GM21786 (cell line): Measurements from ENCODE around the gene PBX3.

Source experiments
- ATAC-seq: cut with Tn5 transposase; IDR thresholded peaks from one replicate; pipeline ENCODE4 v1.9.1; 2021; ENCODE audit not compliant: unreplicated experiment

The PBX3 gene

DNA sequence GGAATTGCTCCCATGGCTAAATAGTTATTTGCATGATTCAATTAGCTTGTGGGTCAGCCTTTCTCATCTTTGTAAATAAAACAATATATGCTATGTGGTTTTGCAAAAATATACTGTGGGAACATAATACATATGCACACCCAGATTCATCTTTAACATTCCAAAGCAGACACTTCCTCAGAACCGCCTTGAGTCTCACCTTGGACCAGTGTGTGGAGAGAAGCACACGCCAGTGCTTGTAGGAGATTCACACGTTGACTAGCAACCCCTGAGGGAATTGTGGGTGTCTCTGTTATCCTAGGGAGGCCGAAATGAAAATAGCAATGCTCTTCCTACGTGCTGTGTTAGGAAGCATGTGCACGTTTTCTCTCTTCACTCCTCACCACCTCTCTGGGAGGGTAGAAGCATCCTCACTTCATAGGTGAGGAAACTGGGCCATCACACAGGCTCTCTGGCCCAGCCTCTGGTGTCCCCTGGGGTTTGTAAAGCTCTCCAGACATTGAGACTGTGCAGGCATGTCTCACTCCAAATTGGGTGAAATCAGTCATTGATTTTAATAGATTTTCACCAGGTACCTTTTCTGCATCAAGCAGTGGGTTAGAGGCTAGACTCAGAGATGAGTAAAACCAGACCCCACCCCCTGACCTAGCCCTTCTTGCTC is 221.7 kb downstream of the PBX3 start:
- no peak for ATAC-seq

DNA sequence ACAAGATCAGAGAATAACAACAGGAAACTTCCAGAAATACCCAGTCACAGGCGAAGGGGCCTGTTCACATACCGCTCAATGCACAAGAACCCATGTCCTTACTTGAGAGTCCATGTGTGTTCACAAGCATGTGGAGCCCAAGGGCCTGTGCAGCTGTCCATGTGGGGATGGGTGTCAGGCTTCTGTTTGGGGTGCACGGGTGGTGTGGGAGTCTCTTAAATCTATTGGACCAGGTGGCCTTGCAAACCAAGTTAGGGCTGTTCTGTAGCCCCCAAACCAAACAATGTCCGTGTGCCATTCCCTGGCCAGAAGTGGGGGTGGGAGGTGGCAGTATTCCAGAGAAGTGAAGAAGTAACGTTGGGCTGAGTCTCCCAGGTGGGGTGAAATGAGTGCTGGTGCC is 222.3 kb downstream of the PBX3 start:
- no peak for ATAC-seq

DNA sequence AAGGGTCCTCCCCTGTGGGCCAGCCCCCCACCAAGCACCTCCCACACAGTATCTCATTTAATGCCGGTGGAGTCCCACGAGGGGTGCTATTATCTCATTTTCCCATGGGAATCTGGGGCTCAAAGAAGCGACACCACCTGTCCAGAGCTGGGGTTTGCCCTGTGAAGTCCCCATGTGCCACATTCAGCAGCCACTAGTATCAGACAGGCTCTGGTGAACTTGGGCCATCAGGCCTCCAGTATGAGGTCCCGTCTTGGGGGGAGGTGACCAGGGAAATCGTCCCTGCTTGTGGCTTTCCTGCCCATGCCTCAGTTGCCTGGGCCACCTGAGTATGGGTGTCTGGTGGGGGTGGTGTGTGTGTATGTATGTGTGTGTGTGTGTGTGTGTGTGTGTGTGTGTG is 222.7 kb downstream of the PBX3 start:
- no peak for ATAC-seq

DNA sequence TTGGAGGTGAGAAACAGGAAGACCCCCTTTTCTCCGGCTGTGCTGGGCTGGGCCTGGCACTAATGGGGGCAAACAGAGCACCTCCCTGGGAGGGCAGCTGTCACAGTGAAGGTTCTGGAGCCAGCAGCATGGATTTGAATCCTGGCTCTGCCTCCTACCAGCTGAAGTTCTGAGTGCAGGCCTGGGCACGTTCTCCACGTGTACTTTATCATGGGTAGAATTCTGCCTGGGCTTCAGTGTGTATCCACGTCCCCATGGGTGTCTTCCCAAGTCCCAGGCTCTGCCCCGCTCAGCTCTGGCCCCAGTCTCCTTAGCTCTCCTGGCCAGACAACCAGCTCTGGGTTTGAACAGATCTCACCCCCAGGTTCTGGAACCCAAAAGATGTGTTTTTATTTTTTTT is 223.2 kb downstream of the PBX3 start:
- no peak for ATAC-seq

DNA sequence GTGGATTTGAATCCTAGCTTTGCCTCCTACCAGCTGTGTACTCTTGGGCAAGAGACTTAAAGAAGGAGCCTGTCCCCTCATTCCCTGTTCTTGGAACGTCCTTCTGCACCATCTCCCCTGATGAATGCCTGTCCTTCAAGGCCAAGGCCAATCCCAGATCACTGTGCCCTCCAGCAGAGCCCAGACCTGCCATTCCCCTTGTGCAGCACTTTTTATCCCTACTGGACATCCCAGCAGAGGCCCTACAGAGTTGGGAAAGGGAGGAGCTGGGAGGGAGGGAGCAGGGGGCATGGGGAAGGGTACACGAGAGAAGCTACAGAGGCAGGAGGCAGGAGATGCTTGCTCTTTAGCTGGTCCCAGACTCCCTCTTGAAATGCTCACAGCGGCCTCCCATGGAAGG is 223.9 kb downstream of the PBX3 start:
- no peak for ATAC-seq

DNA sequence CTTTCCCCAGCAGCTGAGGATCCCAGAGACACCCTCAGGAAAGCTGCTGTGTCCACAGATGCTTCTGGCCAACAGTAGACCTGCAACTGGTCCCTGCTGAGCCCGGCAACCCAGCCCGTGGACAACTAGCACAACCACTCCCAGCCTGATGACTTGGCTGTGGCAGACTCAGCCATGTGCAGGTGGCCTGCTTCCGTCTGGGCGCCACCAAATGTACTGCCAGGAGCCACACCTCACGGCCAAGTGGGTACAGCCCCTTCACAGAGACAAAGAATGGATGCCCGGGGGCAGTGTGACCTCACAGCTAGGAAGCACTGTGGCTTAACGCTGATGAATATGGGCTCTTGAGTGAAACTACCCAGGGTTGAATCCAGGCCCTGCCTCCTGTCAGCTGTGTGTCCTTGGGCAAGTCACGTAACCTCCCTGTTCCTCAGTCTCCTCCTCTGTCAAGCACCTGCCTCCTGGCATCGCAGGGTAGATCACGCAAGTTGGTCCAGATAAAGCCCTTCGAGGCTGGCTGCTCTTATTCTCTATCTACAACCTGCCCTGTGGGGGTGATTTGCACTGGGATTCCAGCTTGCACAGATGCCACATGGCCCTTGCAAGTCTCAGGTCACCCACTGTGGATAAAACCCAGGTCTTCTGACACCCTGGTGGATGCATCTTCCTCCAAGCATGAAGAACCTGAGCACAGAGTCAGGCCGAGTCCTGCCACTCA is 225.0 kb downstream of the PBX3 start:
- no peak for ATAC-seq

DNA sequence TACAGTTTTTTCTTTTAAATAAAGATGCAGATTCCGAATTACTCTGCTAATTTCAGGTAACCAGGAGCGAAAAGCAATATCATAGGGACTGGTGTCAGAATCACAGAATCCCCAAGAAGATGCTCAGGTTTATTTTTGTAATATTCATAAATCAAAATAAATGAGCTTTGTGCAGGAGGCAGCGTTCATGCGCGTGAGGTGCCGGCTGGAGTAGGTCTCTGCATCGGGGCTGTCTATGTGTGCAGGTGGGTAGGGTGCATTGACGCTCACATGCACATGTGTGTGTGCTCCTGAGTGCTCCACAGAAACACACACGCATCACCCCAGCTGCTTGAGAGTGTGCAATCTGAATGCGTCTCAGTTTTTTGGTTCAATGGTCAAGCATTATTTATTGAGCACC is 226.4 kb downstream of the PBX3 start:
- ATAC-seq: no peak

DNA sequence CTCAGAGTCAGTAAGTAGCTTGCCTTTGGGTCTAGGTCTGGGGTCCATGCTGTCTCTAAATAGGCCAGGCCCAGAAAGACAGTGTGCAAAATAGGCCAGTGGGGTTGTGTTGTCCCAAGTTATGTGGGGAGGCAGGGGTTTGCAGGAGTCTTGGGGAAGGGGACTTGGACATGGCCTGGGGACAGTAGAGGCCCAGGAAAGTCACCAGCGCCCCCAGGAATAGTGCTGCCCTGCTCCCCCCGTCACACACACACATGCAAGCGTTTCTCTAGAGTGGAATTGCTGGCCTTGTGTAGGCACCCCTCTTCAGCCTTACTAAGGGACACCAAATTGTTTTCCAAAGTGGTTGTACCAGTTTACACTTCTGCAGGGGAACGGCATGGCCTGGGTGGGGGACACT is 227.5 kb downstream of the PBX3 start:
- ATAC-seq: no peak

DNA sequence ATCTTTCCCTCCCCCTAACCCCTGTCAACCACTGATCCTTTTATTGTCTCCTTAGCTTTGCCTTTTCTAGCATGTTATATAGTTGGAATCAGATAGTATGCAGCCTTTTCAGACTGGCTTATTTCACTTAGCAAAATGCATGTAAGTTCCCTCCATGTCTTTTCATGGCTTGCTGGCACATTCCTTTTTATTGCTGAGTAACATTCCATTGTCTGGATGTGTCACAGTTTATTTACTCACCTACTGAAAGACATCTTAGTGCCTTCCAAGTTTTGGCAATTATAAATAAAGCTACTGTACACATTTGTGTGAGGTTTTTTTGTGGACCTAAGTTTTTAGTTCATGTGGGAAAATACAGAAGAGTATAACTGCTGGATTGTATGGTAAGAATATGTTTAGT is 230.1 kb downstream of the PBX3 start:
- ATAC-seq: no peak

DNA sequence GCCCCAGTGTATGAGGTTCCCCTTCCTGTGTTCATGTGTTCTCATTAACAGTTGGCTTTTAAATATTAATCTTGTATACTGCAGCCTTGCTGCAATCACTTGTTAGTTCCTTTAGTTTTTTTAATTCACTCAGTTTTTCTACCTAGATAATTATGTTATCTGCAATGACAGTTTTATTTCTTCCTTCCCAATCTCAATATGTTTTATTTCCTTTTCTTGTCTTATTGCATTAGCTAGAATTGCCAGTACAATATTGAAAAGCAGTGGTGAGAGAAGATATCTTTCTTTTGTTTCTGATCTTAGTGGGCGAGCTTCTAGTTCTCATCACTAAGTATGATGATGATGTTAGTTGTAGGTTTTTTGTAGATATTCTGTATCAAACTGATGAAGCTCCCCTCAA is 232.2 kb downstream of the PBX3 start:
- ATAC-seq: no peak

DNA sequence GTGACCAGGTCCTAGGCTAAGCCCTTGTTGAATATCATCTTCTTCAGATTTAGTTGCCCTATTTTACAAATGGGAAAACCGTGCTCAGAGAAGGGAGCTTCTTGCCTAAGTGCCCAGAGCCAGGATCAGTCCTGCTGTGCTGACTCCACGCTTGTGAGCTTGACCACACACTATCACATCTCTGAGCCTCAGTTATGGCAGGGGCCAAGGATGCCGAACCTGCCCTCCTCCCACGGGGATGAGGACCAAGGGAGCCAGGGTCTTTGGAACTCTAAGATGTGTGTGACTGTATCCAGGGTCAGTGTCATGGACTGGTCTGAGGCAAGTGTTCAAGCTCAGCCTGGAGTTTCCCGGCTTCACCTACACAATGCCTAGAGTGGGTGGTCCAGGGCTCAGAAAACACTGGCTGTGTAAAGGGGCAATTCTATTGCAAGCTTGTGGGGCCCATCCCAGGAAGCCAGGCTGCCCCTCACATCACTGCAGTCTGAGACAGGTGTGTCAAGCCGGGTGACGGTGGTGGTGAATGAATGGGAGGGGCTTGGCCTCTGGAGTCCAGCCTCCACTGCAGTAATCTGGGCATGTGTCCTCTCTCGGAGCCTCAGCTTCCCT is 235.7 kb downstream of the PBX3 start:
- ATAC-seq: no peak

DNA sequence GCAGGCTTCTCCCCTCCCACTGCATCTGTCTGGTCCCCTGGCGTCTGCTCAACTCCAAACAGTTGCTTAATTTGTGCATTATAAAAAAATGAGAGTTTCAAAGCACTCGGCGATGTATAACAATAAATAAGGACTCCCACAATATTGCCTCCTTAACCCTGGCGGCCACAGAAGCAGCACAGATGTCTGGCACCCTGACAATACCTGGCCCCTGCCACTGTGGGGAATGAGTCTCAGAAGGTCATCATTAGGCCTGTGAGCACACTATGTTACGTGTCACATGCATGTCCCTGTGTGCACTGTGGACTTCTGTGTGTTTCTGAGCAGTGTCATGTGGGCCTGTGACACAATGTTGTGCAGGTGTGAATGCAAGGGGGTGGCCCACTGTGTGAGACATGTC is 236.5 kb downstream of the PBX3 start:
- ATAC-seq: no peak

DNA sequence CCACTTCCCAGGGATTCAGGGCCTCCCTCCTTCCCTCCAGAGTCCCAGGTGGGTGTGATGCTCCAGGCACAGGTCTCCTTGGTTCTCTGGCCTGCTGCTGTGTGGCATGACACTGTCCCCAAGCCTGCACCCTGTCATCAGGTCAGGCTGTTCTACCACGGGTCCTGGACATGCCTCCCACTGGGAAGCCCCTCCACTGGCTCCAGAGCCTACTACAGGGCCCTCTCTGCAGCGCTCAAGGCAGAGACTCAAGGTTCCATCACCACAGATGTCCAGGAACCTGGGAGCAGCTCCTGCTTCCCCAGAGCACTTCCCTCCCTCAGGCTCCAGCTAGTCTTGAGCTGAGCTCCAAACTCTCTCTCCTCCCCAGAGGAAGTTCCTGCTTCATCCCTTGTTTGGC is 237.3 kb downstream of the PBX3 start:
- no peak for ATAC-seq

DNA sequence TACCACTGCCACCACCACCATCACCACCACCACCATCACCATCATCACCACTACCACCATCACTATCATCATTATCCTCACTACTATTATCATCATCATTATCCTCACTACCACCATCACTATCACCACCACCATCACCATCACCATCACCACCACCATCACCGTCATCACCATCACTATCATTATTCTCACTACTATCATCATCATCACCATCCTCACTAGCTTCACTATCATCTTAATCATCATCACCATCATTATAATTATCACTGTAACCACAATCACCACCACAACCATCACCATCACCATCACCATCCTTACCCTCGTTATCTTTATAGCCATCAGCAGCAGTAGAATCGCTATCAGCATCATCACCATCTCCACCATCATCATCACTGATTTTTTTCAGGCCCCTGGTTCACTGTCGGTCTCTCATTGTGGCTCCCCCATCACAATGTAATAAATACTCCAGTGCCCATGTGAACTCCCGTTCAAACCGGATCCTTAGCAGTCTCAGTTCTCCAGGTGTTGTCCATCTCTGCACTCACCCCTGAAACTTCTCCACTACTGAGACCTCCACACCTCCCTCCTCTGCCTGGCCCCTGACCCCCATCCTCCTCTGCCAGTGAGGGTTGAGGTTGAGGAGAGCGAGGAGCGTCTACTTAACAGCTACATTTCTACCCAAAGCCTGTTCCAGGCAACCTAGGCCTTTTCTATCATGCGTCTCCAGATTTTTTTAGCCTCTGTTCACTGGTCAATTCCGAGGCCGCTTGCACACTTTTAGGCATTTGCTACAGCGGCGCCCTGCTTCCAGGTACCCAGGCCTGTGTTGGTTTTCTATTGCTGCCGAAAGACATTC is 238.2 kb downstream of the PBX3 start:
- ATAC-seq: no peak

DNA sequence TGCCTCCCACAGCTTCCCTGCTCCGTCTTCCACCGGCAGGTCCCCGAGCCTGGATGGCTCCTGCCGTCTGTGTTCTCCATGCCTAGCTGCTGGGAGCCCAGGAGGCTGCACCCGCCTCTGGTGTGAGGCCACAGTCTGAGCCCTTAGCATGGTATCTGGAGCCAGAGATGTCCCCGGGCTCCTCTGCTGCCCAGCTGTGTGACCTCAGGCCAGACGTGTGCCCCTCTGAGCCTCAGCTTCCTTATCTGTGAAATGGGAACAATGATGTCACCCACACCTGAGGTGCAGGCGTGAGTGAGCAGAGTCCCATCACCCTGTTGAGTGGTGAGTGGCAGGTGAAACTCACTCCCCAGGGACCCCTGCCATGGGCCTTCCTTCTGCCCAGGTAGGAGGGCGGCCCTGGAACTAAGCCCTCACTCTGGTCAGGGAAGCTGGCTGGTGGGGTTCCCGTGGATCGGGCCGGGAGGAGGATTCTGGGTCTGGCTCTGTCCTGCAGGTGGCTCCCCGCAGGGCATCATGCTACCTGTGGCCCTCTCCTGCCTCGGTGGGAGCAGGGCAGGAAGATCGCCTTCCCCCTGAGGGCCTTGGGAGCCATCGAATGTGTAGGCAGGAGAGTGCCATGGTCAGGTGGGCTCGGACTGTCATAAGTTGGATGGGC is 239.0 kb downstream of the PBX3 start:
- ATAC-seq: no peak

DNA sequence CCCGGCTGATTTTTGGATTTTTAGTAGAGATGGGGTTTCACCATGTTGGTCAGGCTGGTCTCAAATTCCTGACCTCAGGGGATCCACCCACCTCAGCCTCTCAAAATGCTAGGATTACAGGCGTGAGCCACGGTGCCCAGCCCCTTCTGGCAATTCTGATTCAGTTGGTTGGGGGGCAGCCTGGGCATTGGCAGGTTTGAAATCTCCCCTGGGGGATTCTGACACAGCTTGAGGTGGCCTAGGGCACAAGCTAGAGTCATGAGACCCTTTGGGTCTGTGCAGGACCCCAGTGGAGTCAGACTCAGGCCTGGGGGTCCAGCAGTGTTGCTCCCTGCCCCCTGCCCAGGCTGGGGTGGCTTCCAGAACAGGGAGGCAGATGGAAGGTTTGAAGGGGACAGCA is 239.8 kb downstream of the PBX3 start:
- no peak for ATAC-seq

DNA sequence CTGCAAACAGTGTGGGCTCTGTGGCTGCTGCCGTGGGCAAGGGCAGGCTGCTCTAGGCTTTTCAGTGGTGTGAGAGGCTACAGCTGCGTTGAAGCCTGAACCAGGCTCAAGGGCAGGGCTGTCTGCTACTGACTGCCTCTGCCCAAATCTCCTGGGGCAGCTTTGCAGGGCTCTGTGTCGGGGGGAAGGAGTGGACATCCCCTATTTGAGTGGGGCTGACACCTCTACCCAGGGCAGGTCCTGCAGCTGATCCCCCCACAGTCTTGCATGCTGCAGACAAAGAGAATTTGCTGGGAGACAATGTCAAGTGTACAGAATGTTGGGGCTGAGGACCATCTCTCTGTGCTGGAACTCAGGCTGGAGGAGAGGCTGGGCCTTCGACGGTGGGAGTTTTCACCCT is 240.2 kb downstream of the PBX3 start:
- no peak for ATAC-seq

DNA sequence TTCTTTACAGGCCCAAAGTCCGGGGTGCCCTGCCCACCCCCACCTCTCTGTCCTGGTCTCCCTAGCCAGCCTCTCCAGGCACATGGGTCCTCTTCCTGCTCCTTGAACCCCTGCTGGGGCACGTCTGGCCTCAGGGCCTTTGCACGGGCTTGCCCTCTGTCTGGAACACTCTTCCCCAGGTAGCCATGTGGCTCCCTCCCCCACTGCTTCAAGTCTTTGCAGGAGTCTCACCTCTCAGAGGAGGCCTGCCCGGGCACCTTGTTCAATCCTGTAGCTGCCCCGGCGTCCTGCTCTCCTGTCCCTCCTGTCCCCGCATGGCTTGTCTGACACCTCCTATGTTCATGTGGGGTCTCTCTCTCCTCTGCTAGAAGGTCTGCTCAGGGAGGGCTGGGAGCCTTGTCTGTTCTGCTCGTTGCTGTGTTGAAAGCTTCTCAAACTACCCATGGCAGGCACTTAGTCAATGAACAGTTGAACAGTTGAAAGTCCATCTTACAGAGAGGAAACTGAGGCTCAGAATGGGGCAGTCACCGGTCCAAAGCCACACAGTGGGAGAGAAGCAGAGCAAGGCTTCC is 241.4 kb downstream of the PBX3 start:
- no peak for ATAC-seq

DNA sequence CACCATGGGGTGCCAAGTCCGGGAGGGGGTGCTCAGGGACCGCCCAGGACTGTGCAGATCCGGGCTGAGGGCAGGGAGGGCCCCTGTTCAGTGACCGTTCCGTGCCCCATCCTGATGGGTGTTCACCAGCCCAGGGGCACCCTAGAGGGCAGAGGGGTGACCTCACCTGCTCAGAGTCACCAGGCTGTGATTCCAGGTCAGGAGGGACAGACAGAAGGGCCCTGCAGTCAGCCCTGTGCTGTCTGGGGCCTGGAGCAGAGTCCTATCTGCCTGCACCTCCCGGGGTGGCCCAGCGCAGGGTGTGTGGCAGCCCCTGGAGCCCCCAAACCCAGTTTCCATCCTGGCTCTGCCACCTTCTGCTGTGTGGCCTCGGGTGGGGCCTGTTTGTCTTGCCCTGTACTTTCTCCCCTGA is 241.9 kb downstream of the PBX3 start:
- ATAC-seq: no peak

DNA sequence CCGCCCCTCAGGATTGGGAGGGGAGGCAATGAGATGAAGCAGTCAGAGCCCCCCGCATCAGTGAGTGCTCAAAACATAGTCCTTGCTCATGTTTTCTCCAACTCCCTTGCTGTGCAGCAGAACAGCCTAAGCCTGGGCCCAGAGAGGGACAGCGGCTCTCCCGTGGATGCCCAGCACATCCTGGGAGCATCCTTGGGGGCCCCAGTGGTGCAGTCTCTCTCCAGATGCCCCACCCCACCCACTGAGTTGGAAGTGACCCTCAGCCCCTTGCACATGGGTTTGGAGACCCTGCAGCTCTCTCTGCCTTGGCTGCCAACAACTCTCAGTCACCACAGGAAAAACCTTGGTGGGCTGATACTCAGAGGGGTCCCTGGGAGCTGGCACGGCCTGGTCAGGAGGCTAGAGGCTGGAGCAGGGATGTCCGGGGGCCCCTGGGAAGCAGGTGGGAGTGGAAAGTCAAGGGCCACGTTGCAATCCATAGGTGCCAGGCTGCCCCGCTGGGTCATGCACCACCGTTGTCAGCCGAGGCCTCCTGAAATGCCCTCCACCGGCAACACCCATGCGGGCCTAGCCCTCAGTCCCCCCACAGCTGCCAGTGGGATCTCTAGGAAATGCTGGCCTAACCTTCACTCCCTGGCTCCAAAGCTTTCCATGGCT is 242.5 kb downstream of the PBX3 start:
- no peak for ATAC-seq
